K562 (cell line): ENCODE measurements around the gene PRUNE1. TPM values are rescaled to one million over a fixed set of nuclear protein-coding genes. Genes with fewer than 3 reads are reported as not detected.

Experiments used
- BRF2 ChIP-seq: IDR thresholded peaks from 3 replicates; pipeline ENCODE4 v1.6.1; 2011; ENCODE audit warnings: borderline replicate concordance, mild to moderate bottlenecking; ENCODE audit not compliant: insufficient read length, insufficient read depth
- CEBPB ChIP-seq: fragments of 450-650 bp; IDR thresholded peaks from 2 replicates; pipeline ENCODE4 v1.6.1; 2016; ENCODE audit warnings: missing genetic modification characterization, missing compliant biosample characterization
- CTCF ChIP-seq, 3 experiments: IDR thresholded peaks in 2 of 3; conservative IDR thresholded peaks in 1 of 3; 2 replicates each; pipeline ENCODE4 v1.5.1; 2011 to 2012; ENCODE audit warnings: low read length in 3 of 3, mild to moderate bottlenecking in 3 of 3, control low read depth in 2 of 3, improper control_type of control experiment in 1 of 3, inconsistent platforms in 1 of 3, low read depth in 1 of 3, mixed read lengths in 1 of 3, moderate library complexity in 1 of 3; ENCODE audit not compliant: insufficient read depth in 2 of 3
- DEAF1 ChIP-seq: fragments of 450-650 bp; formaldehyde crosslinking; IDR thresholded peaks from 2 replicates; pipeline ENCODE4 v1.4.0; 2020; ENCODE audit warnings: mild to moderate bottlenecking, moderate library complexity
- FOXP1 ChIP-seq: sonication (generic); formaldehyde crosslinking; IDR thresholded peaks from 2 replicates; pipeline ENCODE4 v1.8.0; 2022; ENCODE audit warnings: mild to moderate bottlenecking, missing genetic modification reagents
- GABPA ChIP-seq: fragments of 200-800 bp; sonication (Bioruptor generic); conservative IDR thresholded peaks from 2 replicates; pipeline ENCODE4 v1.6.1; 2016; ENCODE audit warnings: low read depth, missing genetic modification characterization, missing compliant biosample characterization
- GATAD2A ChIP-seq: fragments of 450-650 bp; IDR thresholded peaks from 2 replicates; pipeline ENCODE4 v1.6.1; 2017
- MAZ ChIP-seq, 2 experiments: fragments of 450-650 bp in 1 of 2; sonication (generic) in 1 of 2; formaldehyde crosslinking; IDR thresholded peaks in 1 of 2; conservative IDR thresholded peaks in 1 of 2; 2 replicates each; pipeline versions ENCODE4 v1.4.0 to v1.5.0; 2020; ENCODE audit warnings: mild to moderate bottlenecking in 1 of 2, missing genetic modification reagents in 1 of 2
- MLLT1 ChIP-seq, 2 experiments: fragments of 450-650 bp; IDR thresholded peaks; 2 replicates each; pipeline ENCODE4 v1.6.1; 2016
- MLX ChIP-seq, 2 experiments: fragments of 450-650 bp in 1 of 2; sonication (generic) in 1 of 2; formaldehyde crosslinking; conservative IDR thresholded peaks; 2 replicates each; pipeline versions ENCODE4 v1.4.0 to v1.8.1; 2020 to 2022; ENCODE audit warnings: mild to moderate bottlenecking in 1 of 2, missing genetic modification reagents in 1 of 2
- NFIC ChIP-seq: fragments of 450-650 bp; IDR thresholded peaks from 2 replicates; pipeline ENCODE4 v1.6.1; 2017; ENCODE audit warnings: mild to moderate bottlenecking, inconsistent platforms
- SREBF1 ChIP-seq: fragments of 150-350 bp; IDR thresholded peaks from 2 replicates; pipeline ENCODE4 v1.6.1; 2014; ENCODE audit warnings: antibody characterized with exemption, low read depth, low read length, borderline replicate concordance
- TFAM ChIP-seq: fragments of 250-450 bp; sonication (Bioruptor Pico); conservative IDR thresholded peaks from 2 replicates; pipeline ENCODE4 v1.5.0; 2021; ENCODE audit warnings: mild to moderate bottlenecking, moderate library complexity
- U2AF2 ChIP-seq: fragments of 200-400 bp; formaldehyde crosslinking; optimal IDR thresholded peaks from 2 replicates; pipeline ENCODE3; 2017; ENCODE audit warnings: low read depth, mild to moderate bottlenecking, low read length
- ZBTB7A ChIP-seq: IDR thresholded peaks from 2 replicates; pipeline ENCODE4 v1.6.1; 2011; ENCODE audit warnings: low read depth, mild to moderate bottlenecking, low read length, moderate library complexity, borderline replicate concordance; ENCODE audit not compliant: control insufficient read depth
- ZC3H4 ChIP-seq: sonication (generic); formaldehyde crosslinking; IDR thresholded peaks from 2 replicates; pipeline ENCODE4 v1.9.0; 2021; ENCODE audit warnings: missing genetic modification reagents, borderline replicate concordance
- ZNF184 ChIP-seq: sonication (generic); formaldehyde crosslinking; IDR thresholded peaks from 2 replicates; pipeline ENCODE4 v1.5.0; 2020; ENCODE audit warnings: missing genetic modification reagents
- ZNF282 ChIP-seq: sonication (generic); formaldehyde crosslinking; IDR thresholded peaks from 2 replicates; pipeline ENCODE4 v1.8.1; 2023; ENCODE audit warnings: missing genetic modification reagents
- ZNF324 ChIP-seq: fragments of 250-450 bp; sonication (Bioruptor Pico); IDR thresholded peaks from 2 replicates; pipeline ENCODE4 v1.4.0; 2020; ENCODE audit warnings: mild to moderate bottlenecking
- ZNF785 ChIP-seq: fragments of 250-450 bp; sonication (Bioruptor Pico); IDR thresholded peaks from 2 replicates; pipeline ENCODE4 v1.4.0; 2020; ENCODE audit warnings: mild to moderate bottlenecking
- polyA plus RNA-seq, 8 experiments: library from polyadenylated mRNA; depleted of rRNA in 4 of 8; stranded (reverse) in 5 of 8; unstranded in 3 of 8; fragments of >200 nt; fragmentation: Nextera tagmentation in 2 of 8; fragmentation: Illumina TruSeq in 1 of 8; extraction: Ambion mirVana in 2 of 8; extraction: Trizol in 1 of 8; gene quantifications; 2 replicates each; pipeline versions ENCODE4 v1.2.1 to v1.2.3, GENCODE V29; 2011 to 2014; ENCODE audit warnings: inconsistent platforms in 1 of 8, missing spikeins in 1 of 8
- total RNA-seq, 7 experiments: library from RNA; depleted of rRNA in 6 of 7; stranded (reverse); fragments of >200 nt in 6 of 7; fragmentation: Illumina TruSeq in 2 of 7; extraction: Trizol in 2 of 7; gene quantifications; 2 replicates each; pipeline versions ENCODE4 v1.2.1 to v1.2.3, GENCODE V29; 2011 to 2021; ENCODE audit warnings: low replicate concordance in 1 of 7

PRUNE1 gene
- total and polyA plus RNA-seq, 9 of the 15 experiments (the other 6 are each of a cell fraction or from before 2014, with no cell fraction given): 16.7 to 48.3 (median 26.2) TPM

- no peak for TF ChIP-seq CTCF (IDR thresholded peaks at IDR 0.05 in 2 of 3, conservative IDR thresholded peaks at IDR 0.05 in 1 of 3; ENCODE audit: insufficient read depth in 2 of 3, low read depth in 1 of 3, low read length in 3 of 3)
- no peak for TF ChIP-seq MLX (CRISPR knock-in tag; conservative IDR thresholded peaks at IDR 0.05)
- TF ChIP-seq ZBTB7A: no peak
- TF ChIP-seq DEAF1 (CRISPR knock-in tag): no peak
- no peak for TF ChIP-seq ZNF282 (CRISPR knock-in tag)
- no peak for TF ChIP-seq FOXP1 (CRISPR knock-in tag)
- TF ChIP-seq ZNF324 (CRISPR knock-in tag): no peak
- TF ChIP-seq GABPA (tag): no peak
- no peak for TF ChIP-seq BRF2
- TF ChIP-seq U2AF2: no peak
- no peak for TF ChIP-seq ZNF785
- TF ChIP-seq MLLT1 (IDR thresholded peaks at IDR 0.05): 0 out of 4 replicates have a peak, but pooled peaks of 1 of the 2 experiments have one; percentile 42
- no peak for TF ChIP-seq TFAM (CRISPR knock-in tag)
- no peak for TF ChIP-seq MAZ (CRISPR knock-in tag; conservative IDR thresholded peaks at IDR 0.05 in 1 of 2, IDR thresholded peaks at IDR 0.05 in 1 of 2)
- no peak for TF ChIP-seq ZC3H4 (CRISPR knock-in tag)
- no peak for TF ChIP-seq SREBF1
- no peak for TF ChIP-seq ZNF184
- peak; percentile 39; the same call in 1 of the 2 replicates for TF ChIP-seq NFIC
- peak; percentile 64; the same call in 1 of the 2 replicates for TF ChIP-seq GATAD2A
- peak; percentile 88 for TF ChIP-seq CEBPB
These were observed 46.8 kb downstream of the PRUNE1 start (continued) for GRCh38 chr1:151054971-151055547.
